K562 (cell line): Measurements from ENCODE around the gene TMEM273.

Experiments used
- CBFA2T2 ChIP-seq: fragments of 450-650 bp; conservative IDR thresholded peaks from 2 replicates; pipeline ENCODE4 v1.6.1; 2017; ENCODE audit warnings: mild to moderate bottlenecking
- CTCF ChIP-seq, 3 experiments: IDR thresholded peaks in 2 of 3; conservative IDR thresholded peaks in 1 of 3; 2 replicates each; pipeline ENCODE4 v1.5.1; 2011 to 2012; ENCODE audit warnings: low read length in 3 of 3, mild to moderate bottlenecking in 3 of 3, control low read depth in 2 of 3, improper control_type of control experiment in 1 of 3, inconsistent platforms in 1 of 3, low read depth in 1 of 3, mixed read lengths in 1 of 3, moderate library complexity in 1 of 3; ENCODE audit not compliant: insufficient read depth in 2 of 3
- REST ChIP-seq, 2 experiments: fragments of 450-650 bp; formaldehyde crosslinking in 1 of 2; IDR thresholded peaks; 2 replicates each; pipeline versions ENCODE4 v1.4.0 to v1.6.1; 2014 to 2020; ENCODE audit warnings: mild to moderate bottlenecking in 2 of 2, borderline replicate concordance in 1 of 2, low read depth in 1 of 2
- SETDB1 ChIP-seq: IDR thresholded peaks from one replicate; pipeline ENCODE4 v1.6.1; 2012; ENCODE audit warnings: low read length, control low read depth, inconsistent platforms
- TBP ChIP-seq: optimal IDR thresholded peaks from 2 replicates; pipeline ENCODE3; 2011; ENCODE audit warnings: low read depth, low read length, improper control_type of control experiment
- ZNF263 ChIP-seq: sonication (generic); formaldehyde crosslinking; IDR thresholded peaks from 2 replicates; pipeline ENCODE4 v1.8.0; 2022; ENCODE audit warnings: mild to moderate bottlenecking, missing genetic modification reagents, borderline replicate concordance
- TF ChIP-seq, protein P1 (sequence below): sonication (generic); formaldehyde crosslinking; IDR thresholded peaks from 2 replicates; pipeline ENCODE4 v1.8.0; 2022; ENCODE audit warnings: mild to moderate bottlenecking, missing genetic modification reagents, borderline replicate concordance

GRCh38 chr10:49207936-49208487 lies 19.8 kb upstream of the TMEM273 start:
- TF ChIP-seq ZNF263 (CRISPR knock-in tag): no peak
- no peak for TF ChIP-seq REST (IDR thresholded peaks at IDR 0.05; ENCODE audit: borderline replicate concordance)
- no peak for TF ChIP-seq REST (CRISPR knock-in tag; IDR thresholded peaks at IDR 0.05; ENCODE audit: low read depth)
- no peak for TF ChIP-seq SETDB1
- TF ChIP-seq TBP: no peak
- TF ChIP-seq CBFA2T2: no peak
- TF ChIP-seq, protein P1, sequence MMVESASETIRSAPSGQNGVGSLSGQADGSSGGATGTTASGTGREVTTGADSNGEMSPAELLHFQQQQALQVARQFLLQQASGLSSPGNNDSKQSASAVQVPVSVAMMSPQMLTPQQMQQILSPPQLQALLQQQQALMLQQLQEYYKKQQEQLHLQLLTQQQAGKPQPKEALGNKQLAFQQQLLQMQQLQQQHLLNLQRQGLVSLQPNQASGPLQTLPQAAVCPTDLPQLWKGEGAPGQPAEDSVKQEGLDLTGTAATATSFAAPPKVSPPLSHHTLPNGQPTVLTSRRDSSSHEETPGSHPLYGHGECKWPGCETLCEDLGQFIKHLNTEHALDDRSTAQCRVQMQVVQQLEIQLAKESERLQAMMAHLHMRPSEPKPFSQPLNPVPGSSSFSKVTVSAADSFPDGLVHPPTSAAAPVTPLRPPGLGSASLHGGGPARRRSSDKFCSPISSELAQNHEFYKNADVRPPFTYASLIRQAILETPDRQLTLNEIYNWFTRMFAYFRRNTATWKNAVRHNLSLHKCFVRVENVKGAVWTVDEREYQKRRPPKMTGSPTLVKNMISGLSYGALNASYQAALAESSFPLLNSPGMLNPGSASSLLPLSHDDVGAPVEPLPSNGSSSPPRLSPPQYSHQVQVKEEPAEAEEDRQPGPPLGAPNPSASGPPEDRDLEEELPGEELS (CRISPR knock-in tag): no peak
- no peak for TF ChIP-seq CTCF (IDR thresholded peaks at IDR 0.05 in 2 of 3, conservative IDR thresholded peaks at IDR 0.05 in 1 of 3; ENCODE audit: insufficient read depth in 2 of 3, low read depth in 1 of 3, low read length in 3 of 3)
